GM19328 (cell line): Measurements from ENCODE around the gene ZBTB8OS.
"Not testable (repeated sequence)": the region's sequence is repeated elsewhere in the genome, so short reads cannot be mapped to it uniquely, and the experiment has no call there.

Source experiments
- ATAC-seq: cut with Tn5 transposase; IDR thresholded peaks from one replicate; pipeline ENCODE4 v1.9.1; 2021; ENCODE audit warnings: mild to moderate bottlenecking, moderate library complexity; ENCODE audit not compliant: unreplicated experiment

Gene ZBTB8OS

DNA sequence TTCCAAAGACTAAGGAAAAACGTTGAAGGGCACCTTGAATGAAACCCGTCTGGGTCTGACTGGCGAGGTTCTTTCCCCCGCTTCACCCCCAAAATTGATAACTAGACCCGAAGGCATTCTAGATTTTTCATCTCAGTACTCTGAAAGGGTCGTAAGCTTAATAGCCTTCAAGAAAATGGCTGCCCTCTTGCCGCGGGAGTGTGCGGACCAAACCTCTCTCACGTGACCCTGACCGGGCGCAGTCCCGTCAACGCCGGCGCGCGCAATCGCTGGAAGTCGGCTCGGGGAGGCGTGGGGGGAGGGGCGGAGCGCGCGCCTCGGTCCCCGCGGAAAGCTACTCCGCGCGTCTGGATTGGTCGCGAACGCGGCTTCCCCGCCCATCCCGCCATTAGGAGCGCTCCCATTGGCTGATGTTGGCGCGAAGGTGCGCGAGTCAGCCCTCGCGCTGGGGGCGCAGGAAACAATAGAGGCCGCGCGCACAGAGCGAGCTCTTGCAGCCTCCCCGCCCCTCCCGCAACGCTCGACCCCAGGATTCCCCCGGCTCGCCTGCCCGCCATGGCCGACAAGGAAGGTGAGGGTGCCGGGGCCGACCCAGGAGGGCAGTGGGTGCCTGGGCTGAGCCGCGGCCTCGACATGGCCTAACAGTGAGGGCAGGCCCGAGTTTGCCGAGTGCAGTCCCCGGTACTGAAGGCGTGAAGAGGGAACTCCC is 556 bp upstream of the ZBTB8OS start, which contains the start of gene RBBP4:
RBBP4 (plus strand) TSS at position 457 of the 709 bp plus-strand sequence; CDS start at position 556, 99 bp downstream.
- peak; percentile 82 for ATAC-seq

DNA sequence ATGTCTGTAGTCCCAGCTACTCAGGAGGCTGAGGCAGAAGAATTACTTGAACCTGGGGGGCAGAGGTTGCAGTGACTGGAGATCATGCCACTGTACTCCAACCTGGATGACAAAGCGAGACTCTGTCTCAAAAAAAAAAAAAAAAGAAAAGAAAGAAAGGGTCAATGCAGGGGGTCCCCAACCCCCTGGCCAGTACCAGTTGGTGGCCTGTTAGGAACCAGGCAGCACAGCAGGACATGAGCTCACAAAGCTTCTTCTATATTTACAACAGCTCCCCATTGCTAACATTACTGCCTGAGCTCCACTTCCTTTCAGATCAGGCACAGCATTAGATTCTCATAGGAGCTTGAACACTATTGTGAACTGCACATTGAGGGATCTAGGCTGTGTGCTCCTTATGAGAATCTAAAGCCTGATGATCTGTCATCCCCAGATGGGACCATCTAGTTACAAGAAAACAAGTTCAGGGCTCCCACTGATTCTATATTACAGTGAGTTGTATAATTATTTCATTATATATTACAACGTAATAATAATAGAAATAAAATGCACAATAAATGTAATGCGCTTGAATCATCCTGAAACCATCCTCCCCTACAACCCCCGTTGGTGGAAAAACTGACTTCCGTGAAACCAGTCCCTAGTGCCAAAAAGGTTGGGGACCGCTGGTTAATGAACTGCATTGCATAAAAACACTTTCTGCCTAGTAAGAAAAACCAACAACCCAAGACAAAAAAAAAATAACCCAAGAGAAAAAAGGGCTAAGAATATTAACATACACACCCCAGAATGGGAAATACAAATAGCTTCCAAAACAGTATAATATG is 2.8 kb downstream of the ZBTB8OS start:
- ATAC-seq = no peak

GRCh38 chr1:32644426-32644825 is 5.9 kb downstream of the ZBTB8OS start:
- ATAC-seq = no peak

DNA sequence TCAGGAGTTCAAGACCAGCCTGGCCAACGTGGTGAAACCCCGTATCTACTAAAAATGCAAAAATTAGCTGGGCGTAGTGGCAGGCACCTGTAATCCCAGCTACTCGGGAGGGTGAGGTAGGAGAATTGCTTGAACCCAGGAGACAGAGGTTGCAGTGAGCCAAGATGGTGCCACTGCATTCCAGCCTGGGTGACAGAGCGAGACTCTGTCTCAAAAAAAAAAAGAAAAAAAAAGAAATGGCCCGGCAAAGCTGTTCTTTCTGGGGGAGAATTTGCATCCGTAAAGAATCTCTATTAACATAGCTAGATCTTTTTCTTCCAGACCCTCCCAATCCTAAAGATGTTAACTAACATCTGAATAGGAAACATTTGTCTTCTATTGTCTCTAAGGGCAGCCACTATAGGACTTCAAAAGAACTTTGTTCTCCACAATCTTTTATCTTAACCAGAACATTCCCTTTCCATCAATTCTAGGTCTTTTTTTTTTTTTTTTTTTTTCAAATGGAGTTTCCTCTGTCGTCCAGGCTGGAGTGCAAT is 8.0 kb downstream of the ZBTB8OS start:
- not testable (repeated sequence) for ATAC-seq

DNA sequence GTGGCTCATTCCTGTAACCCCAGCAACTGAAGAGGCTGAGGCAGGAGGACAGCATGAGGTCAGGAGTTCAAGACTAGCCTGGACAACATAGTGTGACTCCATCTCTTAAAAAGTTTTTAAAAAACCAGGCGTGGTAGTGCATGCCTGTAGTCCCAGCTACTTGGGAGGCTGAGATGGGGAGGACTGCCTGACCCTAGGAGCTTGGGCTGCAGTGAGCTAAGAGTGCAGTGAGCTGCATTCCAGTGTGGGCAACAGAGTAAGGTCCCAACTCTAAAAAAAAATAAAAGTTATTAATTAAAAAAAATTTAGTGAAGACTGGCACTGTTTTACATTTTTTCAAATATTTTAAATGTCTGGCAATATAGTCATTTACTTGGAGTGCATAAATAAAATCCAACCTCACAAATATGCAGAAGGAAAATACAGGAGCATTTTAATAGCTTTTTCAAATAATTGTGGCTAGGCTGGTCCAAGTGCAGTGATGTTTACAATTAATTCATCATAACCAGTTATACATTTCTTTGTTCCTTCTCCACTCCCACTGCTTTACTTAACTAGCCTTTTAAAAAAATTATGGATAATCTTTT is 10.8 kb downstream of the ZBTB8OS start:
- no peak for ATAC-seq

- no peak for ATAC-seq
Observed at GRCh38 chr1:32636914-32637645, 13.3 kb downstream of the ZBTB8OS start.

GRCh38 chr1:32635508-32636277 is 14.7 kb downstream of the ZBTB8OS start:
- ATAC-seq = no peak

GRCh38 chr1:32632829-32633228 is 17.5 kb downstream of the ZBTB8OS start:
- ATAC-seq = no peak

DNA sequence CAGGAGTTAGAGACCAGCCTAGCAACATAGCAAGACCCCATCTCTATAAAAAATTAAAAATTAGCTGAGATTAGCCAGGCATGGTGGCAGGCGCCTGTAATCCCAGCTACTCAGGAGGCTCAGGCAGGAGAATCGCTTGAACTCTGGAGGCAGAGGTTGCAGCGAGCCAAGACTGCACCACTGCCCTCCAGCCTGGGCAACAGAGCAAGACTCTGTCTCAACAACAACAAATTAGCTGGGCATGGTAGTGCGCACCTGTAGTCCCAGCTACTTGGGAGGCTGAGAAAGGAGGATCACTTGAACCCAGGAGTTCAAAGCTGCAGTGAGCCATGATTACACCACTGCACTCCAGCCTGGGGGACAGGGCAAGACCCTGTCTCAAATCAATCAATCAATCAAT is 20.2 kb downstream of the ZBTB8OS start:
- ATAC-seq = not testable (repeated sequence)

DNA sequence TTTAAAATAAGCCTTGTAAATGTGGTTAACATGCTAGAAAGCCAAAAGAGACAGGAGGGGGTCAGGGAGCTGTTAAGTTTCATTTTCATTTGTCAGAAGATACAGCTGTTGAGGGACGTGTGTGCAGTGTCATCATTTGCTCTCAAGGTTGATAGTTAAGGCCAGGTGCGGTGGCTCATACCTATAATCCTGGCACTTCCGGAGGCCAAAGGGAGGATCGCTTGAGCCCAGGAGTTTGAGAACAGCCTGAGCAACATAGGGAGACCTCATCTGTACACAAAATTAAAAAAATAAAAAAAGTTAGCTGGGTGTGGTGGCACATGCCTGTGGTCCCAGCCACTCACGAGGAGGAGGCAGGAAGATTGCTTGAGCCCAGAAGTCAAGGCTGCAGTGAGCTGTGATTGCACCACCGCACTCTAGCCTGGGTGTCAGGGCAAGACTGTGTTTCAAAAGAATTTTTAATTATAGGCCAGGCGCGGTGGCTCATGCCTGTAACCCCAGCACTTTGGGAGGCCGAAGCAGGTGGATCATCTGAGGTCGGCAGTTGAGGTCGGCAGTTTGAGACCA is 22.7 kb downstream of the ZBTB8OS start:
- ATAC-seq = peak; percentile 69

- no peak for ATAC-seq
Observed at GRCh38 chr1:32626176-32626575, 24.2 kb downstream of the ZBTB8OS start.

- ATAC-seq = no peak
Observed at GRCh38 chr1:32623775-32624174, 26.6 kb downstream of the ZBTB8OS start.

GRCh38 chr1:32622806-32623681 is 27.3 kb downstream of the ZBTB8OS start:
- ATAC-seq = no peak

DNA sequence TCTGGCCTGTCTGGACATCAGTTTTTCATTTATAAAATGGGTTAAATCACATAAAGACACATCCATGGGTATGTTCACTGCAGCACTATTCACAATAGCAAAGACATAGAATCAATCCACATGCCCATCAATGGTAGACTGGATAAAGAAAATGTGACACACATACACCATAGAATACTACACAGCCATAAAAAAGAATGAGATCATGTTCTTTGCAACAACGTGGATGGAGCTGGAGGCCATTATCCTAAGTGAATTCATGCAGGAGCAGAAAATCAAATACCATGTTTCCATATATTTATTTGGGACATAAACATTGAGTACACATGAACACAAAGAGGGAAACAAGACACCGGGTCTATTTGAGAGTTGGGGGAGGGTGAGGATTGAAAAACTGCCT is 28.1 kb downstream of the ZBTB8OS start:
- no peak for ATAC-seq

DNA sequence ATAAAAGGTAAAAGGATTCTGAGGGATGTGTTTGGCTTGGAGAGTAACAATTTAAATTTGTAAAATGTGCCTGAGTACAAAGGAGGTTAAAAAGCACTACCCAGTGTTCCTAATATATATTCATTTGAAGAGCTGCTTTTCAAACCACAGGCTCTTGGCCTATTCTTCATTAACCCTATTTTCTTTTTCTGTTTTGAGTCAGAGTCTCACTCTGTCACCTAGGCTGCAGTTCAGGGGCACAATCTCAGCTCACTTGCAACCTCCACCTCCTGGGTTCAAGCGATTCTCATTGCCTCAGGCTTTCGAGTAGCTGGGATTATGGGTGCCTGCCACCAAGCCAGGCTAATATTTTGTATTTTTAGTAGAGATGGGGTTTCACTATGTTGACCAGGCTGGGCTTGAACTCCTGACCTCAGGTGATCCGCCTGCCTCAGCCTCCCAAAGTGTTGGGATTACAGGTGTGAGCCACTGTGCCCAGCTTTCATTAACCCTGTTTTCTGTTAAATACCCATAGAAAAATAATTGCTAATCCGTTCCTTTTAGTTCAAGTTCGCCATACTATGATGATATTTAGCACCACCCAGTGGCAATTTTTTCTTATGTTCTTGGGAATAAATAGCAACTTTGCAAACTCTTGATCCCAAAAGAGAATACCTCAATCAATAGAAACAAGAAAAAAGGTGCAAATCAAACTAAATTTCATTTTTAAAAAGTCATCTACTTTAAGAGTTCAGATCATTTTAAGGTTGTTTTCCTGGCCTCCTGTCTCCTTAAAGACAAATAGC is 30.5 kb downstream of the ZBTB8OS start:
- no peak for ATAC-seq

- no peak for ATAC-seq
Observed at GRCh38 chr1:32618673-32619221, 31.6 kb downstream of the ZBTB8OS start.

GRCh38 chr1:32613472-32613871 is 36.9 kb downstream of the ZBTB8OS start:
- ATAC-seq = no peak
